SH-SY5Y (cell line): Measurements from ENCODE around the gene SEPTIN3.

ENCODE experiments used
- GATA2 ChIP-seq: IDR thresholded peaks from 2 replicates; pipeline ENCODE4 v1.6.1; 2011; ENCODE audit warnings: mild to moderate bottlenecking, low read depth, low read length
- GATA3 ChIP-seq: IDR thresholded peaks from 2 replicates; pipeline ENCODE4 v1.6.1; 2011; ENCODE audit warnings: low read depth, mild to moderate bottlenecking, low read length, moderate library complexity

Gene SEPTIN3

DNA sequence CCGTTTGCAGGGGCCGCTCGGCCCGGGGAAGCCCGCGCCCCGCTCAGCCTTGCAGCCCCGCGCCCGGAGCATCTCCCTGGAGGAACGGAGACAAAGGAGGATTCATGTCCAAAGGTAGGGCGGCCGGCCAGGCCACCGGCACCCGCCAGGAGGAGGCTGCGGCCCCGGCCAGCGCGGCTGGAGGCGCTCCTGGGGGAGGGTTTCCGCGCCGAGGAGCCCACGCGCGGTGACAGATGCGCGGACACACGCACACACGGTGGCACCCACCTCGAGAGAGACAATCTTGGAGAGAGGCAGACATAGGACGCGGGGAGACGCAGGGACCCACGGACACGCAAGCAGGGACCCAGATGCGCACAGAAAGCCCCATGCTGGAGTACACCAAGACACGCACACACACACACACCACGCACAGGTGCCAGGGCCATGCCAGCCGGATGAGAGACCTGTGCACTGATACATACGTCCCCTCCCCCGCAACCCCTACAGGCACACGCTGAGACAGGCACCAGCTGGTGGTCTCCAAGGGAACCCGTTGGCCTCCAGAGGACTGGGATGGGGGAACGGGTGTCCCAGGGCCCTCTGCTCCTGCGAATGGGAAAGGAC, 7.8 kb downstream of the SEPTIN3 start:
- TF ChIP-seq GATA3, result no peak
- TF ChIP-seq GATA2, result no peak

GRCh38 chr22:41978732-41979131, 9.5 kb downstream of the SEPTIN3 start:
- TF ChIP-seq GATA2 (no peak), GATA3 (no peak)

DNA sequence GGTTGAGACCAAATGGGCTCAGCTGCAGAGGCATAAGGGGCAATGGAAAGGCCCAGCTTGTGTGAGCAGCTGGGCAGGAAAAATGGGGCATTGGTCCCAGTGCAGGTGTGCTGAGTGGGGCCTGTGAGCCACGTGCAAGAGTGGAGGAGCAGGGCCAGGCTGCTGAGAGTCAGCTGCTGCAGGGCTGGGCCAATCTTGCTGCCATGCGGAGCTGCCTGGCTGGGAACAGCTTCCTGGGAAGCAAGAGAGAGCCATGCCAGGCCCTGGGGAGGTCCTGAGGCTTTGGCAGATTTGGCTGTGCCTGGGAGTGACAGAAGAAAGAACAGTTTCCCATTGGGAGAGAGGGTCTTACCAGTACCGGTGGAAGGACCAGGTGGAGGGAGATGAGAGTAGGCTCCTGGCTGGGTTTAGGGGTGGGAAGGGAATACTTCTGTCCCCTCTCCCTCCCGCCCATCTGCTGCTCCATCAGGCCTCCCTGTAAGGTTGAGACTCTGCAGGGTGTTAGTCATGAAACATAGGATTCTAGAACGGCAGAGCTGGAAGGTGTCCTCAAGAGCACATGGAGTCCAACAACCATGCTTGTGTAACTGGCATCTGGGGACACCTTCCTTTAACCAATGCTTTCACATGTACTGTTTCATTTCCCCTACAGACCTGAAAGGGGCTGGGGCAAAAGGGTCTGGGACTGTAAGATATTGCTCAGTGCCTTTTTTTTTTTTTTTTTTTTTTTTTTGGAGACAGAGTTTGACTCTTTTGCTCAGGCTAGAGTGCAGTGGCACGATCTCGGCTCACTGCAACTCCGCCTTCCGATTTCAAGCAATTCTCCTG, 10.4 kb downstream of the SEPTIN3 start:
- TF ChIP-seq GATA2, result no peak
- no peak for TF ChIP-seq GATA3

GRCh38 chr22:41982865-41983264, 13.6 kb downstream of the SEPTIN3 start:
- TF ChIP-seq GATA2, result no peak
- TF ChIP-seq GATA3, result no peak

DNA sequence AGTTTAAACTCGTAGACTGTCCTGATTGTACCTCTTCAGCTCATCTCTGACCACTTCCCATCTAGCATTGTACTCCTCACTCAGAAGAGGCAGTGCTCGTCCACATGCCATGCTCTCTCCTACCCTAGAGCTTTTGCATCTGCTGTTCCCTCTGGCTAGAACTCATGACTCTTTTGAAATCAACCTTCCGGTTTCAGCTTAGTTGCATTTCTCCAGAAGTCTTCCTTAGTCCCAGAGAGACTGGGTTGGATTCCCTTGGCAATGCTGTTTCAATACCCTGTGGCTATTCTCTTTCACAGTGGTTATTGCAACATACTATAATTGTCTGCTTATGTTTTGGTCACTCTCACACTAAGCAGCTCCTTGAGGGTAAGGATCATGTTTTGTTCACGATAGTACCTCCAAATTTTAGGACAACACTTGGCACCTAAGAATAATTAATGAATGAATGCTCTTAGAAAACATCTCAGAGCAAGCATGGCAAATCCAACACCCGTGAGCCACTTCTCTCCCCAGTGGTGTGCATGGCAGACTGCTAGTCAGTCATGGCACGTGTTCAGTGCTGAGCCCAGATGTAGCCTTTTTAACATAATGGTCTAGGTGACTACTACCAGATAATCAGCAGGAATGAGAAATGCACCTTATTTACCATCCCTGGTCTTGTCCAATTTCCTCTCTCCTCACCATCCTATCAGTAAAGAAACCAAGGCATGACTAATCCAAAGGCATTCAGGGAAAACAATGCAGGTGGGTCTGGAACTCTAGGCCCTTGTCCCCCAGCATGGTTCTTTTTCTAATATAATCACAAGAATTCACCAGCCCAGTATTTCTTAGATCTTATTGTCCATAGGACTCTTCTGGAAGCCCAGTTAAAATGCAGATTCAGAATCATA, 14.5 kb downstream of the SEPTIN3 start:
- TF ChIP-seq GATA3, result no peak
- no peak for TF ChIP-seq GATA2

DNA sequence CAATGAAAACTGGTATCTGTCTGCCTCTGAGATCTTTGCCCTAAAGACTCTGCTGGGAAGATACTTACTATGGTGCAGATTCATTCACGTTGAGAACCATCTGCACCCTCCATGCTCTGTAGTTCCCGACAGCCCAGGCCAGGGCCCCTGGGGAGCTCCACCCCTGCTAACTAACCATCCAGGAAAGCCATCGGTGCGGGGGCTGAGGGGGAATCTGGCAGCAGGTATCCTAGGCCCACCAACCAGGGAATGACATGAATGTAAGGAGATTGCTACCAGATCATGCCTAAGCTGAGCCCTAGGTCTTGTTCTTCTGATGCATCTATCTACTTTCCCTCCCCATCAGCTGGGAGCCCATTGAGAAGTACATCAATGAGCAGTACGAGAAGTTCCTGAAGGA, 18.0 kb downstream of the SEPTIN3 start:
- TF ChIP-seq GATA3 (no peak), GATA2 (no peak)

DNA sequence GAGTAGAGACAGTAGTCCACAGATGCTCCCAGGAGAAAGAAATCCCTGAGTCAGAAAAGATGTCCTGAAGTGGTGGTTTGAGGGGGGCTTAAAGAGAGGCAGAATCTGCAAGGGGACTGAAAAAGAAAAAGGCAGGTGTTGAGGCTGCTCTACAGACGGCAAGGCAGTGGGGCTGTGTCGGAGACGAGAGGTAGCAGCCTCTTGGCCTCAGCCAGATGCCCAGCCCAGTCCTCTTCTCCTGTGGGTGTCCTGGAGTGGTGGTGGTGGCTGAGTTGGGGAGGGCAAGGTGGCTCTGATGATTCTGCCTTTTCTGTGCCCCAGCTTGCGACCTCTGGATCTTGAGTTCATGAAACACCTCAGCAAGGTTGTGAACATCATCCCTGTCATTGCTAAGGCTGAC, 20.0 kb downstream of the SEPTIN3 start:
- TF ChIP-seq GATA2 (no peak), GATA3 (no peak)

GRCh38 chr22:41991111-41991510, 21.9 kb downstream of the SEPTIN3 start:
- TF ChIP-seq GATA2, result no peak
- TF ChIP-seq GATA3, result no peak

DNA sequence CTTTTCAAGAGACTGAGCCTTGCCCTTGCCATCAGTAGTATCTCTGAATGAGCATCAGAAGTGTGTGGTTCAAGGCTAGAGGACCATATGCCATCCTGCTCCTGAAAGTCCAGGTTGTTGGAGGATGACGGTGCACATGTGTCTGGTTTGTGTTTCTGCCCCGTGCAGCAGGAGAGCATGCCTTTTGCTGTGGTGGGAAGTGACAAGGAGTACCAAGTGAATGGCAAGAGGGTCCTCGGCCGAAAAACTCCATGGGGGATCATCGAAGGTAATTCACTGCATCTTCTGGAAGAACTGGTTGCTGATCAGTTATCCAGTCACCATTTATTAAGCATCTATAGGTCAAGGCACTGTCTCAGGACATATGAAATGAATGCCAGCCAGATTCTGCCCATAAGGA, 23.3 kb downstream of the SEPTIN3 start:
- TF ChIP-seq GATA3 (no peak), GATA2 (no peak)

- TF ChIP-seq GATA3 (no peak), GATA2 (no peak)
These were observed 26.0 kb downstream of the SEPTIN3 start for GRCh38 chr22:41995211-41995610.

- TF ChIP-seq GATA2 (no peak), GATA3 (no peak)
These were observed 27.6 kb downstream of the SEPTIN3 start for GRCh38 chr22:41996826-41997225.

DNA sequence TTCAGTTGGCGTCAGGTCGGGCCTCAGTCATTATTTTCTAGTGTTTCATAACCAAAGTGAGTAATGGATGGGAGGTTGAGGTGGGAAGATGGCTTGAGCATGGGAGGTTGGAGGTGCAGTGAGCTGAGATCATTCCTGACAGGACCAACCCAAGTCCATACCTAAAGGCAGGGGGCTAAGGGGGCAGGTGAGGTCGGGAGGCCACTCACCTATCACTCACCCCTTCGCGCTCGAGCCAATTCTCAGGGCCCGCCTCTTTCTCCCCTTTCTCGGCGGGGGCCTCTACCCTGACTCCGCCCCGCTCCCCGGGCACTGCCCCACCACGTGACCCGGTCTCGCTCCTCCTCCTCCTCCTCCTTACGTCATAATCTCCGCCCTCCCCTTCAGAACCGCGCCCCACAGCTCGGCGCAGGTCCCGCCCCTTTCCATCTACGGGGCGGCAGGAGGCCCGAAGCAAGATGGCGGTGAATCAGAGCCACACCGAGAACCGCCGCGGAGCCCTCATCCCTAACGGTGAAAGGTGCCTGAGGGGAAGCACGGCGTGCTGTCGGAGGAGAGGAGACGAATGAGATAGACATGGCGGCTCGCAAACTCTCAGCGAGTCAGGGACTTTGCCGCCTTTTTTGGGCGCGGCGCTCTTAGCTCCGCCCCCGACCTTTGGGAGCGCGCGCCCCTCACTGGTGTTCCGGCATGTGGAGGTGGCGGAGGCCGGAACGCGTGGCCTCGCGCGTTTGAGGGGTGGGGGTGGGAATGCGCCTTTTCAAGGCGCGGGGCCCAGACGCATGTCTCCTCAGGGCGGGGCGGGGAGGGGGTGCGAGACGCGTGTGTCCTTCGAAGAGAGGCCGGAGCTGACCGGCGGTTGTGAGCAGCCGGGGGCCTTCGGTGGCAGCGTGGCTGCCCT, 29.4 kb downstream of the SEPTIN3 start, which contains the start of gene WBP2NL:
TSS of gene WBP2NL (plus strand) at position 428 of the 901 bp plus-strand sequence. CDS start at position 459, 31 bp downstream.
- TF ChIP-seq GATA3, result no peak
- no peak for TF ChIP-seq GATA2

DNA sequence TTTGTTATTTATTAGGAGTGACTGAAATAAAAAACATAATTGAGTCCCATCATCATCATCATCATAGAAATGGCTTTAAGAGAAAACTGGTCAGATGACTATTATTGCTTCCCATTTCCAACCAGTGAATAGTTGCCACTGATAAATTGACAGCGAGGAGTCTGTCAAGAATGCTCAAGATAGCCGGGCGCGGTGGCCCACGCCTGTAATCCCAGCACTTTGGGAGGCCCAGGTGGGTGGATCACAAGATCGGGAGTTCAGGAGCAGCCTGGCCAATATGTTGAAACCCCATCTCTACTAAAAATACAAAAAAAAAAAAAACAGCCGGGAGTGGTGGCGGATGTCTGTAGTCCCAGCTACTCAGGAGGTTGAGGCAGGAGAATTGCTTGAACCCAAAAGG, 31.2 kb downstream of the SEPTIN3 start:
- TF ChIP-seq GATA2 (no peak), GATA3 (no peak)

DNA sequence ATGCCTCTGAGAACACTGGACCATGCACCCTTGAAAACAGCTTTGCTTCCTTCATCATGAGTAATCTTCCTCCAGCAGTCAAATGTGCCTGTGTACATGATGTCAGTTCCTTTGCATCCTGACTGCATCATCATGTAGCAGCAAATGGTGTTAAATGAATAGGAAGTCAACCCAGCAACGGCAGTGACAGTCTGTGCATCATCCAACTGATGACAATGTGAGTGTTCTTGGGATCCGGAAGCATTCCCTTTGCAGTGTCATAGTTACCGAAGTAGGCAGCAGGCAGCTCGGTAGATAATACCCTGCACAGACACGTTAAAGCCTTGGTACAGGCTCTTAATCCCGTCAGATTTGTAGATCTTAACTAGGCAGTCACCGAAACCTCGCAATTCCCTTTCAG, 31.9 kb downstream of the SEPTIN3 start:
- TF ChIP-seq GATA3, result no peak
- TF ChIP-seq GATA2, result no peak
